Right lobe of liver (tissue), 4 donors: Measurements from ENCODE around the gene SRPX.

ENCODE experiments used
- CTCF ChIP-seq, 4 donors: fragments of 200-600 bp in 3 of 4; fragments of 450-650 bp in 1 of 4; IDR thresholded peaks; one replicate each; pipeline versions ENCODE4 v1.5.1 to v1.8.0; 2016 to 2022; ENCODE audit warnings: antibody characterized with exemption in 4 of 4, mild to moderate bottlenecking in 2 of 4
- POLR2A ChIP-seq: fragments of 450-650 bp; IDR thresholded peaks from one replicate; pipeline ENCODE4 v1.6.1; 2017; ENCODE audit warnings: antibody characterized with exemption, mild to moderate bottlenecking
- donor health status: DM: no; HTN: no; CAD: no.
- donor health status: DM: no; HTN: no; CAD: no.
- donor health status: DM: no; HTN: yes; CAD: no.

DNA sequence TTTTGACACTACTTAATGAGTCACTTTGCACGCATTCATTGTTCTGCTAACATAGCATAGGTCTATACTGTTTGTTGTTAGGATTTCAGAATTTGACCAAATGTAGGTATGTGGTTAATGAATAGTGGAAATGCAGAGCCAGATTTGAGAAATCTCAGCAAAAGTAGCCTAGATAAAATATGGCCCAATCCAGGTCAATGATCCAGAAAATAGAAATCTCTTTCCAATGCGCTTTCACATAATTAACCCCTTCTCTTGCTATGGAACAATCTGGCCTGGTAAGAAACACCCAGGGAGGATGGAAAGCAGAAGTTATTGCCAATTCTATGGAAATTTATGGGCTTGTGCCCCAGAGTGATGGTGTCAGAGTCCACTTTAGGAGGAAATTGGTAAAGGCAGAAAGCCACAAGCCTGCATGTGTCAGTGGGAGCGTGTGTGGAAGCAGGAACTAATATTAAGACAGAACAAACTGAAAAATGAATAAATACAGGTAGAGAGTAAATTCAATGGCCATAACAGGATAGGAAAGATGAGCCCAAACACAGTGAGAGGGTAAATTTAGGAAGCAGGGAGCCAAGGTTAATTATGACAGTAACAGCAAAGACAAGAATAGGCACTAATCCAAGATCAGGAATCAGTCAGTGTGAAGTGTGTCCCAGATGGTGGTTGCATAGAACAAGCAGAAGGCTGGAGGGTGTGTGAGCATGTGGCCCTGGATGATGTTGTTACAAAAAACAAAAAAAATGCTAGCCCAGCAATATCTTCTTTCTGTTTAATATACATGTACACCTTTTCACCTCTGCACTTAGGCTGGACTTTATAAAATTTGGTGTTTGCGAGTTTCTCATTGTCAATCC is 111.4 kb downstream of the SRPX start:
- TF ChIP-seq POLR2A = no peak
- no peak for TF ChIP-seq CTCF (IDR thresholded peaks at IDR 0.05)
